Liver (tissue), 9 donors: ENCODE data around the gene RHEX. TPM values are rescaled to one million over a fixed set of nuclear protein-coding genes. Genes with fewer than 3 reads are reported as not detected.

Experiments
- DNase-seq: peaks from one replicate; pipeline ENCODE4 v3.0.0-alpha.2; 2017; ENCODE audit warnings: low spot score
- H3K27ac ChIP-seq, 2 donors: one replicate each; pipeline ENCODE4 v1.7.0; 2013; ENCODE audit warnings: inconsistent platforms in 2 of 2, low read length in 2 of 2, control low read depth in 1 of 2, low read depth in 1 of 2, mild to moderate bottlenecking in 1 of 2
- H3K27me3 ChIP-seq, 4 donors: one replicate each; pipeline versions ENCODE4 v1.6.1 to v1.7.0; 2013; ENCODE audit warnings: low read length in 3 of 4, inconsistent platforms in 1 of 4, mild to moderate bottlenecking in 1 of 4, moderate library complexity in 1 of 4; ENCODE audit not compliant: control insufficient read depth in 4 of 4, insufficient read depth in 4 of 4
- H3K36me3 ChIP-seq, 4 donors: one replicate each; pipeline versions ENCODE4 v1.6.1 to v1.7.0; 2013; ENCODE audit warnings: low read length in 3 of 4, mild to moderate bottlenecking in 3 of 4, low read depth in 1 of 4, moderate library complexity in 1 of 4; ENCODE audit not compliant: control insufficient read depth in 4 of 4, insufficient read depth in 3 of 4
- H3K4me1 ChIP-seq, 4 donors: one replicate each; pipeline versions ENCODE4 v1.6.1 to v1.7.0; 2013; ENCODE audit warnings: low read length in 3 of 4, mild to moderate bottlenecking in 3 of 4, moderate library complexity in 1 of 4; ENCODE audit not compliant: control insufficient read depth in 4 of 4, insufficient read depth in 4 of 4
- H3K4me3 ChIP-seq, 3 donors: one replicate each; pipeline versions ENCODE4 v1.6.1 to v1.7.0; 2013; ENCODE audit warnings: low read length in 3 of 3, control low read depth in 1 of 3, low read depth in 1 of 3, mild to moderate bottlenecking in 1 of 3
- H3K9ac ChIP-seq, 2 donors: one replicate each; pipeline ENCODE4 v1.7.0; 2013; ENCODE audit warnings: low read length in 2 of 2, mild to moderate bottlenecking in 2 of 2, moderate library complexity in 2 of 2, control low read depth in 1 of 2, low read depth in 1 of 2
- H3K9me3 ChIP-seq, 4 donors: one replicate each; pipeline versions ENCODE4 v1.6.1 to v1.7.0; 2013; ENCODE audit warnings: low read length in 3 of 4; ENCODE audit not compliant: control insufficient read depth in 4 of 4
- FOXA1 ChIP-seq: IDR thresholded peaks from 2 replicates; pipeline ENCODE4 v1.6.1; 2016; ENCODE audit warnings: antibody characterized with exemption
- FOXA2 ChIP-seq: IDR thresholded peaks from 2 replicates; pipeline ENCODE4 v1.6.1; 2016; ENCODE audit warnings: antibody characterized with exemption
- GABPA ChIP-seq, 2 donors: IDR thresholded peaks in 1 of 2; conservative IDR thresholded peaks in 1 of 2; 2 replicates each; pipeline ENCODE4 v1.6.1; 2016; ENCODE audit warnings: antibody characterized with exemption in 2 of 2, mild to moderate bottlenecking in 1 of 2, moderate library complexity in 1 of 2
- HNF4A ChIP-seq, 2 donors: conservative IDR thresholded peaks; 2 replicates each; pipeline ENCODE4 v1.6.1; 2016; ENCODE audit warnings: antibody characterized with exemption in 2 of 2, mild to moderate bottlenecking in 2 of 2
- HNF4G ChIP-seq: IDR thresholded peaks from 2 replicates; pipeline ENCODE4 v1.6.1; 2016; ENCODE audit warnings: antibody characterized with exemption
- JUND ChIP-seq, 2 donors: IDR thresholded peaks; 2 replicates each; pipeline ENCODE4 v1.6.1; 2016; ENCODE audit warnings: antibody characterized with exemption in 2 of 2
- NR2F2 ChIP-seq: IDR thresholded peaks from 2 replicates; pipeline ENCODE4 v1.6.1; 2016; ENCODE audit warnings: antibody characterized with exemption
- RAD21 ChIP-seq, 2 donors: IDR thresholded peaks; 2 replicates each; pipeline ENCODE4 v1.6.1; 2016; ENCODE audit warnings: antibody characterized with exemption in 2 of 2, mild to moderate bottlenecking in 2 of 2
- RXRA ChIP-seq, 2 donors: IDR thresholded peaks; 2 replicates each; pipeline ENCODE4 v1.6.1; 2017 to 2018; ENCODE audit warnings: antibody characterized with exemption in 2 of 2, mild to moderate bottlenecking in 1 of 2
- SP1 ChIP-seq: IDR thresholded peaks from 2 replicates; pipeline ENCODE4 v1.6.1; 2018; ENCODE audit warnings: antibody characterized with exemption, mild to moderate bottlenecking
- TAF1 ChIP-seq: conservative IDR thresholded peaks from 2 replicates; pipeline ENCODE4 v1.6.1; 2016; ENCODE audit warnings: antibody characterized with exemption, mild to moderate bottlenecking
- YY1 ChIP-seq: IDR thresholded peaks from 2 replicates; pipeline ENCODE4 v1.6.1; 2016; ENCODE audit warnings: antibody characterized with exemption, mild to moderate bottlenecking
- WGBS: extraction: QIAGEN DNeasy Blood & Tissue Kit; methylation state at CpG from one replicate; pipeline ENCODE4 v1.1.7; 2013; 5-methylcytosine and 5-hydroxymethylcytosine counted together
- polyA plus RNA-seq, 2 donors: library from polyadenylated mRNA; stranded (reverse) in 1 of 2; unstranded in 1 of 2; fragments of 200-250 nt in 1 of 2; fragments of >200 nt in 1 of 2; fragmentation: Nextera tagmentation in 1 of 2; extraction: Ambion mirVana in 1 of 2; gene quantifications; one replicate each; pipeline versions ENCODE4 v1.2.1 to v1.2.3, GENCODE V29; 2013 to 2015
- total RNA-seq, 2 donors: library from RNA; depleted of rRNA; stranded (reverse); fragments of >200 nt; gene quantifications; one replicate each; pipeline ENCODE4 v1.2.3, GENCODE V29; 2014
- TF ChIP-seq, protein P1 (sequence below): IDR thresholded peaks from 2 replicates; pipeline ENCODE4 v1.6.1; 2016; ENCODE audit warnings: antibody characterized with exemption
- TF ChIP-seq, protein P2 (sequence below): fragments of 150-350 bp; IDR thresholded peaks from 2 replicates; pipeline ENCODE4 v1.5.1; 2017; ENCODE audit warnings: improper control_type of control experiment, low read depth, low read length; ENCODE audit not compliant: missing input control
- TF ChIP-seq, protein P3 (sequence below): IDR thresholded peaks from 2 replicates; pipeline ENCODE4 v1.6.1; 2016; ENCODE audit warnings: antibody characterized with exemption, mild to moderate bottlenecking
- TF ChIP-seq, protein P4 (sequence below): IDR thresholded peaks from 2 replicates; pipeline ENCODE4 v1.6.1; 2016; ENCODE audit warnings: antibody characterized with exemption
- donor health status: healthy.
- donor health status: healthy.
- donor health status: healthy.
- donor health status: healthy.
- donor health status: healthy.

The RHEX gene
- total and polyA plus RNA-seq, 4 donors = 0.15 to 2.8 (median 0.47) TPM

DNA sequence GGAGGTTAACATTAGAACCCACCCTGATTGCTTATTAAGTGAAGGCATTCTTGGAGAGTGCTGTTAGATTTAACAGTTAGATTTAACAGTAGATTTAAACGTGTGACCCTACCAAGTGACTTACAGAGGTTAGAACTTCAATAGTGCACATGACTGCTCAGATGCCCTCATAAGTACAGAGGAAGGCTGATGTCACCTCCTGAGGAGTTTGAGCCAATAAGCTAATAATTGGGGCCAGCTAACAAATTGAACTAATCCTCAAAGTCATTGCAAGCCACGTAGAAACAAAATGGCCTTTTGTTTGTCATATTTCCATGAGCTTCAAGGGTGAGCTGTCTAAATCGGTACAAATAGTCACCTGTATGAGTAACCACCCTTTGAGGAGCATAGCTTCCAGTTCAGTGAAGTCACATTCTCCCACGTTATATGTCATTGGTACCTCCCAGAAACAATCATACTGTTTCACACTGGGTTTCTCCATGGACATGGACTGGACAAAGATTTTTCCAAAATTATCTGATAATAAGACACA lies 52.6 kb downstream of the RHEX start:
- no peak overlapping the region for H3K9ac ChIP-seq
- WGBS = 81% methylated on average over 4 of the region's 4 CpGs
- no peaks in the 10 kb centered on the region for H3K27me3 ChIP-seq
- no peaks in the 10 kb centered on the region for H3K36me3 ChIP-seq
- H3K9me3 ChIP-seq = no peaks in the 10 kb centered on the region
- H3K4me1 ChIP-seq = peaks cover 0 to under 1% (median 0%) of the 10 kb centered on the region in 4 donors
- DNase-seq = no peak
- H3K27ac ChIP-seq = no peak overlapping the region
- TF ChIP-seq NR2F2 (no peak), SP1 (no peak)
- TF ChIP-seq, protein P1, sequence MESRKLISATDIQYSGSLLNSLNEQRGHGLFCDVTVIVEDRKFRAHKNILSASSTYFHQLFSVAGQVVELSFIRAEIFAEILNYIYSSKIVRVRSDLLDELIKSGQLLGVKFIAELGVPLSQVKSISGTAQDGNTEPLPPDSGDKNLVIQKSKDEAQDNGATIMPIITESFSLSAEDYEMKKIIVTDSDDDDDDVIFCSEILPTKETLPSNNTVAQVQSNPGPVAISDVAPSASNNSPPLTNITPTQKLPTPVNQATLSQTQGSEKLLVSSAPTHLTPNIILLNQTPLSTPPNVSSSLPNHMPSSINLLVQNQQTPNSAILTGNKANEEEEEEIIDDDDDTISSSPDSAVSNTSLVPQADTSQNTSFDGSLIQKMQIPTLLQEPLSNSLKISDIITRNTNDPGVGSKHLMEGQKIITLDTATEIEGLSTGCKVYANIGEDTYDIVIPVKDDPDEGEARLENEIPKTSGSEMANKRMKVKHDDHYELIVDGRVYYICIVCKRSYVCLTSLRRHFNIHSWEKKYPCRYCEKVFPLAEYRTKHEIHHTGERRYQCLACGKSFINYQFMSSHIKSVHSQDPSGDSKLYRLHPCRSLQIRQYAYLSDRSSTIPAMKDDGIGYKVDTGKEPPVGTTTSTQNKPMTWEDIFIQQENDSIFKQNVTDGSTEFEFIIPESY = no peak
- TF ChIP-seq, protein P2, sequence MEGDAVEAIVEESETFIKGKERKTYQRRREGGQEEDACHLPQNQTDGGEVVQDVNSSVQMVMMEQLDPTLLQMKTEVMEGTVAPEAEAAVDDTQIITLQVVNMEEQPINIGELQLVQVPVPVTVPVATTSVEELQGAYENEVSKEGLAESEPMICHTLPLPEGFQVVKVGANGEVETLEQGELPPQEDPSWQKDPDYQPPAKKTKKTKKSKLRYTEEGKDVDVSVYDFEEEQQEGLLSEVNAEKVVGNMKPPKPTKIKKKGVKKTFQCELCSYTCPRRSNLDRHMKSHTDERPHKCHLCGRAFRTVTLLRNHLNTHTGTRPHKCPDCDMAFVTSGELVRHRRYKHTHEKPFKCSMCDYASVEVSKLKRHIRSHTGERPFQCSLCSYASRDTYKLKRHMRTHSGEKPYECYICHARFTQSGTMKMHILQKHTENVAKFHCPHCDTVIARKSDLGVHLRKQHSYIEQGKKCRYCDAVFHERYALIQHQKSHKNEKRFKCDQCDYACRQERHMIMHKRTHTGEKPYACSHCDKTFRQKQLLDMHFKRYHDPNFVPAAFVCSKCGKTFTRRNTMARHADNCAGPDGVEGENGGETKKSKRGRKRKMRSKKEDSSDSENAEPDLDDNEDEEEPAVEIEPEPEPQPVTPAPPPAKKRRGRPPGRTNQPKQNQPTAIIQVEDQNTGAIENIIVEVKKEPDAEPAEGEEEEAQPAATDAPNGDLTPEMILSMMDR = no peak
- no peak overlapping the region for H3K4me3 ChIP-seq

- H3K4me1 ChIP-seq = no peaks in the 10 kb centered on the region
Observed at GRCh38 chr1:206106328-206107167, 53.6 kb downstream of the RHEX start.

GRCh38 chr1:206107168-206107544 lies 54.2 kb downstream of the RHEX start:
- no peak for DNase-seq
- no peaks in the 10 kb centered on the region for H3K9me3 ChIP-seq
- no peak overlapping the region for H3K9ac ChIP-seq
- 69% methylated on average over 7 of the region's 7 CpGs for WGBS
- H3K4me3 ChIP-seq = no peak overlapping the region
- no peak overlapping the region for H3K27ac ChIP-seq
- H3K27me3 ChIP-seq = no peaks in the 10 kb centered on the region
- peaks cover 0 to under 1% (median 0%) of the 10 kb centered on the region in 4 donors for H3K4me1 ChIP-seq
- no peaks in the 10 kb centered on the region for H3K36me3 ChIP-seq
- TF ChIP-seq, protein P3, sequence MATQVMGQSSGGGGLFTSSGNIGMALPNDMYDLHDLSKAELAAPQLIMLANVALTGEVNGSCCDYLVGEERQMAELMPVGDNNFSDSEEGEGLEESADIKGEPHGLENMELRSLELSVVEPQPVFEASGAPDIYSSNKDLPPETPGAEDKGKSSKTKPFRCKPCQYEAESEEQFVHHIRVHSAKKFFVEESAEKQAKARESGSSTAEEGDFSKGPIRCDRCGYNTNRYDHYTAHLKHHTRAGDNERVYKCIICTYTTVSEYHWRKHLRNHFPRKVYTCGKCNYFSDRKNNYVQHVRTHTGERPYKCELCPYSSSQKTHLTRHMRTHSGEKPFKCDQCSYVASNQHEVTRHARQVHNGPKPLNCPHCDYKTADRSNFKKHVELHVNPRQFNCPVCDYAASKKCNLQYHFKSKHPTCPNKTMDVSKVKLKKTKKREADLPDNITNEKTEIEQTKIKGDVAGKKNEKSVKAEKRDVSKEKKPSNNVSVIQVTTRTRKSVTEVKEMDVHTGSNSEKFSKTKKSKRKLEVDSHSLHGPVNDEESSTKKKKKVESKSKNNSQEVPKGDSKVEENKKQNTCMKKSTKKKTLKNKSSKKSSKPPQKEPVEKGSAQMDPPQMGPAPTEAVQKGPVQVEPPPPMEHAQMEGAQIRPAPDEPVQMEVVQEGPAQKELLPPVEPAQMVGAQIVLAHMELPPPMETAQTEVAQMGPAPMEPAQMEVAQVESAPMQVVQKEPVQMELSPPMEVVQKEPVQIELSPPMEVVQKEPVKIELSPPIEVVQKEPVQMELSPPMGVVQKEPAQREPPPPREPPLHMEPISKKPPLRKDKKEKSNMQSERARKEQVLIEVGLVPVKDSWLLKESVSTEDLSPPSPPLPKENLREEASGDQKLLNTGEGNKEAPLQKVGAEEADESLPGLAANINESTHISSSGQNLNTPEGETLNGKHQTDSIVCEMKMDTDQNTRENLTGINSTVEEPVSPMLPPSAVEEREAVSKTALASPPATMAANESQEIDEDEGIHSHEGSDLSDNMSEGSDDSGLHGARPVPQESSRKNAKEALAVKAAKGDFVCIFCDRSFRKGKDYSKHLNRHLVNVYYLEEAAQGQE = no peak
- TF ChIP-seq HNF4A (conservative IDR thresholded peaks at IDR 0.05) (no peak), HNF4G (no peak), FOXA1 (no peak), NR2F2 (no peak), JUND (IDR thresholded peaks at IDR 0.05) (no peak), YY1 (no peak), GABPA (IDR thresholded peaks at IDR 0.05 in 1 of 2, conservative IDR thresholded peaks at IDR 0.05 in 1 of 2) (no peak), FOXA2 (no peak), RXRA (IDR thresholded peaks at IDR 0.05) (no peak), TAF1 (no peak)
- TF ChIP-seq, protein P4, sequence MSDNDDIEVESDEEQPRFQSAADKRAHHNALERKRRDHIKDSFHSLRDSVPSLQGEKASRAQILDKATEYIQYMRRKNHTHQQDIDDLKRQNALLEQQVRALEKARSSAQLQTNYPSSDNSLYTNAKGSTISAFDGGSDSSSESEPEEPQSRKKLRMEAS = no peak

More at GRCh38 chr1:206106328-206107167, 53.6 kb downstream of the RHEX start:
- Histone ChIP-seq H3K9ac (no peak overlapping the region), H3K27me3 (no peaks in the 10 kb centered on the region), H3K9me3 (no peaks in the 10 kb centered on the region), H3K4me3 (no peak overlapping the region), H3K36me3 (no peaks in the 10 kb centered on the region), H3K27ac (no peak overlapping the region)
- WGBS = 40% methylated on average over 8 of the region's 8 CpGs
- peak; percentile 84 for DNase-seq
- TF ChIP-seq, protein P2 = peak; percentile 89
- no peak for TF ChIP-seq TAF1
- peak; percentile 97 to 98 for TF ChIP-seq RAD21 (IDR thresholded peaks at IDR 0.05)
